Measurements from ENCODE around the gene CIAO2B. TPM values are rescaled to one million over a fixed set of nuclear protein-coding genes. Genes with fewer than 3 reads are reported as not detected.

The CIAO2B gene
- total RNA-seq, 1 donor from 2014 or later: 63.1 TPM

- DNase-seq (ENCODE audit: low spot score): no peak
Measured at GRCh38 chr16:66920924-66921680, 13.1 kb downstream of the CIAO2B start.

- no peak for DNase-seq (ENCODE audit: low spot score)
Measured at GRCh38 chr16:66920299-66920590, 14.0 kb downstream of the CIAO2B start.

GRCh38 chr16:66919569-66920298 is 14.5 kb downstream of the CIAO2B start:
- DNase-seq (ENCODE audit: low spot score): no peak

DNA sequence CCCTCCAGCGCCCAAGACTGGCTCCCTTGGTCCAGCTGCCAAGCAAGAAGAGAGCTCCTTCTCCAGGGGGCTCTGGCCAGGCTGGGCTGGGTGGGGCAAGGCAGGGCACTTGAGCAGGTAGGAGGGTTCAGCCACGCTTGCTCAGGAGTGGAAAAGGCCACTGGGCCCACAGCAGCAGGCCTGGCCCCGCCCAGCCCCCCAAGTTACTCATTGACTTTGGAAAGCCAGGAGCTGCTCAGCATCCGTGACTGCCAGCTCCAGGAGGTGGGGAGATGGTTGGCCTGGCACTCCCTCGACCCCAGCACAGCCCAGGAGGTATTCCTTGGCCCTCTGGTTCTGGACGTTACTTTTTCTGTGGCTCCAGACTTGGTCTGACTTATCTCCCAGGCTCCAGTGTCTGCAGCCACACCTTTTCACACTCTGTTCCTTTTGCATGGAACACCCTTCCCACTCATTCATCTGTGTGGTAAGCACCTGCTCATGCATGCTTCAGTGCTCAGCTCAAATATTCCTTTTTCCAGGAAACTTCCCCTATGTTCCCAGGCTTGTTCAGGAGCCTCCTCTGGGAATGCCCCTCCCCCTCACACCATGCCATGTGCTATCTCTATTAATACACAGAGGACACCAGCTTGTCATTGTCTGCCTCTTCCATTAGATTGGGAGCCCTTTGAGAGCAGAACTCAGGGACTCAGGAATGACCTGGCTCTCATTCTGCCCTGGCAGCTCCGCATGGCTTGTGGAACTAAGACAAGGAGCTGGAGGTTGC is 15.2 kb downstream of the CIAO2B start, which contains the start of gene CDH16:
Gene CDH16, minus strand, starts transcription at position 83 of the 766 bp plus-strand sequence. CDS start 820 bp downstream, outside the sequence.
- no peak for DNase-seq (ENCODE audit: low spot score)

GRCh38 chr16:66918355-66918754 is 15.8 kb downstream of the CIAO2B start:
- no peak for DNase-seq (ENCODE audit: low spot score)

- DNase-seq (ENCODE audit: low spot score): no peak
Measured at GRCh38 chr16:66917741-66918140, 16.5 kb downstream of the CIAO2B start.

DNA sequence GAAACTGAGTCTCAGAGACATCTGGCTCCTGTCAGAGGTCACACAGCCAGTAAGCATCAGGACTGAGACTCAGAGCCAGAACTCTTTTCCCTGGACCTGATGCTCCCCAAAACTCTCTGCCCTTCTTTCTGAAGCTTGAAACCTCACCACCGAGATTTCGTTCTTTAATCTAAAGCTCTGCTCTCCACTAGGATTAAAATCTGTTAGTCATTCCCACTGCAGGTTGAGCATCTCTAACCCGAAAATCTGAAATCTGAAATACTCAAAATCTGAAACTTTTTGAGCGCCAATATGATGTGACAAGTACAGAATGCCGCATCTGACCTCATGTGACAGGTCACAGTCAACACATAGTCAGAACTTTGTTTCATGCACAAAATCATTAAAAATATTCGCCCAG is 17.7 kb downstream of the CIAO2B start:
- no peak for DNase-seq (ENCODE audit: low spot score)

GRCh38 chr16:66915041-66915440 is 19.2 kb downstream of the CIAO2B start:
- DNase-seq (ENCODE audit: low spot score): no peak

DNA sequence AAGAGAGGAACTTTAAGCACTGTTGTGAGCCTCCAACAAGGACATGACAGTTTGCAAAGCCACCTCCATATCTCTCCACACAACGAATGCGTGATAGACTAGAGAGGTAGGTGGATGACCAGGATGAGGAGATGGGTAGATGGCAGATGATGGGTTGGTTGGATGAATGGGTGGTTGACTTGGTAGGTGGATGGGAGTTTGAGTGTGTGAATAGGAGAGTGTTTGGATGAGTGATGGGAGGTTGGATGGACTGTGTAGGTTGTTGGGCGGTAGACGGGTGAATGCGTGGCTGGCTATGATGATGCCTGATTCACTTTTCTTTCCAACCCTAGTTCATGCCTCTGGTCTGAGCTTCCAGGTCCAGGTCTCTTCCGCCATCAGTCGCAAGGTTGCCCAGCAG is 19.7 kb downstream of the CIAO2B start:
- no peak for DNase-seq (ENCODE audit: low spot score)

GRCh38 chr16:66913711-66914110 is 20.5 kb downstream of the CIAO2B start:
- no peak for DNase-seq (ENCODE audit: low spot score)

DNA sequence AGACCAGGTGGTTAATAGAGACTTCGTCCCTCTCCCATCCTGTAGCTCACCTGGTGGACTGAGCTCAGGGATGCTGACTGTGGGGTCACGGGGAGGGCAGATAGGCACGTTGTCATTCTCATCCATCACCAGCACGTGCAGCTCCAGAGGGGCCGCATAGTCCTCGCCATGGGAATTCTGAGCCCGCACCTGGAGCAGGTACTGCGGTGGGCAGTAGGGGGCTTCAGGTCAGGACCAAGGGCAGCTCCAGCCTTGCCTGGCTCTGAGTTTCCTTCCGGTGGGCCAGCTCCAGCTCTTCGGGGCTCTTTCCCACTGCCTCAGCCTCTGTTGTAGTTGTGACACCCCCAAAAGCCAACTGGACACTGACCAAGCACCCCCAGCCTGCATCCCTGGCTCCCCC is 21.1 kb downstream of the CIAO2B start:
- DNase-seq (ENCODE audit: low spot score): no peak

DNA sequence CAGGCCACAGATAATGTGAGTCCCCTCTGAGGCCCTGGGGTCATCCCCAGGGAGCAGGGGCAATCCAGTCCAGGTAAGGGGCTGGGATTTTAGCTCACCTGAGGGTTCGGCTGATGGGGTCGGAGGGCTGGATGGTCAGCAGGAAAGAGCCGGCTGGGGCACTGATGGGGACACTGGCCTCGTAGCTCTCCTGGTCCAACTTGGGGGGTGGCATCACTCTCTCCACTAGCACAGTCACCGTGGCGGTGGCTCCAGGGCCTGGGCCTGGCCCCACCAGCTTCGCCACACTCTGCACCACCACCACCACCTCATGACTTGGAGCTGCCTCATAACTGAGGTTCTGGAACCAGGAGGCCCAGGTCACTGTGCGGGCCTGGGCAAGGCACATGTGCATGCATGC is 22.4 kb downstream of the CIAO2B start:
- no peak for DNase-seq (ENCODE audit: low spot score)

DNA sequence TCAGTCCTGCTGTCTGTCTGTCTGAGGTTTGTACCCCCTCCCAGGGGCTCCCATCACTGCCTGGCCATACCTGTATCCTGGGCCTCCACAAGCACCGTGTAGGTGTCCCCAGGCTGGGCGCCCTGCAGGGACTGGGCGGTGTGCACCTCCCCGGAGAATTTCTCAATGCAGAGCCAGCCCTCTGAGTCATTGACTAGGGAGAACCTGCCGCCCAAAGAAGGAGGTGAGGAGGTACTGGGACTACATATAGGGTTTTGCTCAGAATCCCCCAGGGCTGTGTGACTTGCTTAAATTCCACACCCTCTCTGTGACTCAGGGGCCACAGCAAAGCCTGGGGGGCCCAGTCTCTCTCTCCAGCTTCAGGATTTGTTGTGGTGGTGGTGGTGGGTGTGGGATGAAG is 23.1 kb downstream of the CIAO2B start:
- no peak for DNase-seq (ENCODE audit: low spot score)

DNA sequence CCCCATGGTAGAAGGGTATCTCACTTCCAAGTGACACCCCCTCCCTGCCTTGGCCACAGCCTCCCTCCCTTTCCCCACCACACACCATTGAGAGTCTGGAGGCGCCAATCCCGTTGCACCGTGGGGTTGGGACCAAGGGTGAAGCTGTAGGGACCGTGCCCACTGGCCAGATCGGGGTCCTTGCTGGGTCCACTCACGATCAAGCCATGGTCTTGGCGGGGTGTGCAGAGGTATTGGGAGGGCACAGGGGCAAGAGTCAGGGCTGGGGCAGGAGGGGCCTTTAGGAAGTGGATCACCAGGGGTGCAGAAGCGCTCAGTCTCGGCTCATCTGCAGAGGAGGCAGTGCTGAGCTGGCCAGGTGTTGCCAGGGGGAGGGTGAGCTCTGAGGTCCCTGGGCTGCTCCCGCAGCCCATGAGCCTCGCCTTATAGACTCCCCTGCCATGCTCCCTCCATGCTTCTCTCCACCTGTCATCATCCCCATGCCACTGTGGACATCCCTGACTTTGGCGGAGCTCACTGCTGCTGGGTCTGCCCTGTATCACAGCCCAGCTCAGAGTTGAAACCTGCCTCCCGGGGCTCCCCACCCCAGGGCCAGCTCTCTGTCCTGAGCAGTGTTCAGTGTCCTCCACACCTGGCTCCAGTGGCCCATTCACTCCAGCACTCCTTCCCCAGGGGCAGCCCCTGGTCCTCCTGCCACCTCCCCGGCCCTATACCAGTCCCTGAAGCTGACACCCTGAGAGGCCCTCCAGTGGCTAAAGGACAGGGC is 23.8 kb downstream of the CIAO2B start:
- DNase-seq (ENCODE audit: low spot score): no peak

GRCh38 chr16:66908762-66909559 is 25.2 kb downstream of the CIAO2B start:
- DNase-seq (ENCODE audit: low spot score): no peak

GRCh38 chr16:66908116-66908515 is 26.1 kb downstream of the CIAO2B start:
- DNase-seq (ENCODE audit: low spot score): no peak

DNA sequence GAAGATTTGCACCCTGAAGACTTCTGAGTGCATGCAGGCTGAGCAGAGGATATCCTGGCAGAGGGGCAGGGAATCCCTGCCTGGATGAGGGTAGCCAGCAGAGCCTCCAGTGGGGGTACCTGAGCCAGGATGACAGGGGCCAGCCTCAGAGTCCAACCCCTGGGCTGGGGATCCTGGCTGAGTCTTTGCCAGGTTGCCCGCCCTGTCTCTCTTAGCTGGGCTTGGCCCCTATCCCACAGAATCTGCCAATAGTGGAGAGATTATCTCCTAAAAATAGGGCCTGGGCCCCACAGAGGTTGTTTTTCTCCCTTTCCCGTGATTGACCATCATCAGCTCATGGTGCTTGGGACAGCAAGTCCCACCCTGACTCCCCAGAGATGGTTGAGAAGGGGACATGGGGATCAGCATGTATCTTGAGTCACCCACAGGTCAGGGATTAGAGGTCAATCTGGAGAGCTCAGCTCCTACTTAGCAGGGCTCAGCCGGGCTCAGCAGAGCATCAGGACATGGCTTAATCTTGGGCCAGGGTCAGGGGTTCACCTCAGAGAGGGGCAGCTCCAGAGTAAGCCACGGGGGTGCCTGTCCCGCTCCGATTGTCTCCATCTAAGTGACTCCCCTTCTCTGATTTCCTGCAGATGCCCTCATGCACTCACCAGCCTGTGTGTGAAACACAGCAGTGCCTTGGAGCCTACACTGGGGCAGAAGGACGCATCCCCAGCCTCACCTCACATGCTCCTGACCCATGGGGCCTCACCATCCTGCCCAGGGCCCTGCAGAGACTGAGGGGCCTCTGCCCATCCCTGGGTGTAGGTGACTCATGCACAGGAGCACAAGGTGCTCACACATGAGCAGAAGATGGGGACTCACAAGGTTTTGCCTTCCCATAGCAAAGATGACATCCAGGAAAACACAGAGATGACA is 27.0 kb downstream of the CIAO2B start:
- DNase-seq (ENCODE audit: low spot score): no peak

DNA sequence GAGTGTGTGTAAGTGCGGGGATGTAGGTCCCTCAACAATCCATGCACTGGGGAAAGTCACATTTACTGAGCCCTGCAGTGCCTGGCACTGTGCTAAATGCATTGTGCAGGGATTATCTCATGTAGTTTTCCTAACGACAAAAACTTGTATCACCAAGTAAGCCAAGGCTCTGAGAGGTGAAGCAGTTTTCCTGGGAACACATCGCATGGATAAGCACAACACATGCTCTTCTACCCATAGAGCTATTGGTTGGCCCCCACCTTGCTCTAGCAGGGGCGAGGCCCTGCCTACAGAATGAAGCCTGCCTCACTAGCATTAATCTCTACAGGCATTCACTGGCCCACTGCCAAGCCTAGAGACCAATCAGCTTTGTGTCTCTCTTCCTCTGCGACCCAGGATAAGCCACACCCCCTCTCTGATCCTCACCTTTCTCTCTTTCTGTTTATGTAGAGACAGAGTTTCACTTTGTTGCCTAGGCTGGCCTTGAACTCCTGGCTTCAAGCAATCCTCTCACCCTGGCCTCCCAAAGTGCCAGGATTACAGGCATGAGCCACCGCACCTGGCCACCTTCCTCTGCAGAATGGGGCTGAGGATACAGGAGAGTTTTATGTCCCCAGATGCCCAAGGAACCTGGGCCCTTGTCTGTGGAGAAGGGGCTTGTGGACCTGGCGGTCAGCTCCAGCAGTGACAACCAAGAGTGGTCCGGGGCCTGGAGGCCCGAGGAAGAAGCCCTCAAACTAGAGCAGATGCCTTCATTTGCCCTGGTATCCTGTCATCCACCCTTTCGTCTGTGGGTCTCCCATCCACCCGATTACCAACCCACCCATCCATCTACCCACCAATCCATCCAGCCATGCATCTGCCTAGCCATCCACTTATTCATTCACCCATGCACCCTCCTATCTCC is 28.3 kb downstream of the CIAO2B start:
- no peak for DNase-seq (ENCODE audit: low spot score)
